Dermis blood vessel endothelial cell (primary cell): ENCODE results near the gene AFF2. TPM values are rescaled to one million over a fixed set of nuclear protein-coding genes. Genes with fewer than 3 reads are reported as not detected.

Experiments
- DNase-seq: peaks from one replicate; pipeline ENCODE4 v3.0.0; 2010
- total RNA-seq: library from RNA; depleted of rRNA; stranded (reverse); fragments of >200 nt; gene quantifications from 2 replicates; pipeline ENCODE4 v1.2.3, GENCODE V29; 2014

Gene AFF2
- total RNA-seq, 1 donor from 2014 or later, result under 0.01 TPM

GRCh38 chrX:148537556-148538182 lies 37.3 kb downstream of the AFF2 start:
- DNase-seq, result no peak

- DNase-seq, result no peak
These were observed 38.2 kb downstream of the AFF2 start for GRCh38 chrX:148538582-148538981.

- no peak for DNase-seq
These were observed 39.7 kb downstream of the AFF2 start for GRCh38 chrX:148540114-148540513.

- no peak for DNase-seq
These were observed 40.5 kb downstream of the AFF2 start for GRCh38 chrX:148540671-148541583.

- DNase-seq, result no peak
These were observed 41.1 kb downstream of the AFF2 start for GRCh38 chrX:148541584-148541940.

GRCh38 chrX:148542481-148543255 lies 42.3 kb downstream of the AFF2 start:
- no peak for DNase-seq

- DNase-seq, result no peak
These were observed 52.4 kb downstream of the AFF2 start for GRCh38 chrX:148552775-148553174.

GRCh38 chrX:148555101-148555500 lies 54.7 kb downstream of the AFF2 start:
- no peak for DNase-seq

- DNase-seq, result no peak
These were observed 55.3 kb downstream of the AFF2 start for GRCh38 chrX:148555571-148556243.

GRCh38 chrX:148556498-148556897 lies 56.1 kb downstream of the AFF2 start:
- DNase-seq, result no peak

GRCh38 chrX:148562846-148563245 lies 62.4 kb downstream of the AFF2 start:
- DNase-seq, result no peak

GRCh38 chrX:148567229-148567628 lies 66.8 kb downstream of the AFF2 start:
- DNase-seq, result no peak

GRCh38 chrX:148567779-148568178 lies 67.4 kb downstream of the AFF2 start:
- no peak for DNase-seq

- DNase-seq, result no peak
These were observed 68.3 kb downstream of the AFF2 start for GRCh38 chrX:148568763-148569162.

- no peak for DNase-seq
These were observed 71.9 kb downstream of the AFF2 start for GRCh38 chrX:148572337-148572736.

- DNase-seq, result no peak
These were observed 72.7 kb downstream of the AFF2 start for GRCh38 chrX:148573119-148573518.

GRCh38 chrX:148574237-148574973 lies 74.0 kb downstream of the AFF2 start:
- DNase-seq, result no peak

GRCh38 chrX:148576396-148576795 lies 76.0 kb downstream of the AFF2 start:
- DNase-seq, result no peak

GRCh38 chrX:148577741-148578140 lies 77.3 kb downstream of the AFF2 start:
- DNase-seq, result no peak

- no peak for DNase-seq
These were observed 79.6 kb downstream of the AFF2 start for GRCh38 chrX:148580016-148580415.

- no peak for DNase-seq
These were observed 81.9 kb downstream of the AFF2 start for GRCh38 chrX:148582353-148582752.
